ENCODE measurements around the gene PCDHGB2.
A peak's percentile ranks its signal among the peaks of the same experiment; 100 is the strongest.
"Not testable (repeated sequence)": the region's sequence is repeated elsewhere in the genome, so short reads cannot be mapped to it uniquely, and the experiment has no call there.

Gene PCDHGB2

GRCh38 chr5:141359790-141360426 is at the start of gene PCDHGB2:
TSS of gene PCDHGB2 (plus strand) at chr5:141359994. CDS start at chr5:141360136, 142 bp downstream.
- no peak for FAIRE-seq
- no peak for TF ChIP-seq CTCF (IDR thresholded peaks at IDR 0.05; ENCODE audit: insufficient read depth, missing control alignments)
- no peak for DNase-seq (ENCODE audit: insufficient read length, low spot score)

- TF ChIP-seq CTCF (IDR thresholded peaks at IDR 0.05; ENCODE audit: insufficient read depth, missing control alignments): no peak
- no peak for DNase-seq (ENCODE audit: insufficient read length, low spot score)
- no peak for FAIRE-seq
Measured at GRCh38 chr5:141313711-141314110, 46.1 kb upstream of the PCDHGB2 start.

GRCh38 chr5:141316963-141317362 is 42.8 kb upstream of the PCDHGB2 start:
- FAIRE-seq; DNase-seq (ENCODE audit: insufficient read length, low spot score): not testable (repeated sequence)

- no peak for DNase-seq (ENCODE audit: insufficient read length, low spot score)
- TF ChIP-seq CTCF (IDR thresholded peaks at IDR 0.05; ENCODE audit: insufficient read depth, missing control alignments): no peak
- no peak for FAIRE-seq
Measured at GRCh38 chr5:141319202-141319601, 40.6 kb upstream of the PCDHGB2 start.

- no peak for FAIRE-seq
- no peak for TF ChIP-seq CTCF (IDR thresholded peaks at IDR 0.05; ENCODE audit: insufficient read depth, missing control alignments)
Measured at GRCh38 chr5:141319699-141320098, 40.1 kb upstream of the PCDHGB2 start.

GRCh38 chr5:141320225-141321169 is 39.3 kb upstream of the PCDHGB2 start, which contains the start of gene TAF7:
TSS of gene TAF7 (minus strand) at chr5:141320784. CDS start at chr5:141320044, 740 bp downstream.
- FAIRE-seq (no peak), DNase-seq (ENCODE audit: insufficient read length, low spot score) (no peak)
- peak; percentile 86 for TF ChIP-seq CTCF (IDR thresholded peaks at IDR 0.05; ENCODE audit: insufficient read depth, missing control alignments)

More at GRCh38 chr5:141319699-141320098, 40.1 kb upstream of the PCDHGB2 start:
- DNase-seq (ENCODE audit: insufficient read length, low spot score): no peak

- TF ChIP-seq CTCF (IDR thresholded peaks at IDR 0.05; ENCODE audit: insufficient read depth, missing control alignments): no peak
- FAIRE-seq (no peak), DNase-seq (ENCODE audit: insufficient read length, low spot score) (no peak)
Measured at GRCh38 chr5:141322261-141322660, 37.5 kb upstream of the PCDHGB2 start.
